HepG2 (cell line): Measurements from ENCODE around the gene JPH4. TPM values are rescaled to one million over a fixed set of nuclear protein-coding genes. Genes with fewer than 3 reads are reported as not detected.

Source experiments
- ARHGAP35 ChIP-seq: sonication (generic); formaldehyde crosslinking; IDR thresholded peaks from 2 replicates; pipeline ENCODE4 v1.9.0; 2022; ENCODE audit warnings: mild to moderate bottlenecking, inconsistent platforms, moderate library complexity, missing genetic modification reagents, borderline replicate concordance
- ASH2L ChIP-seq: fragments of 300-600, 200-600 bp; sonication (generic); IDR thresholded peaks from 2 replicates; pipeline ENCODE4 v1.7.0; 2017; ENCODE audit warnings: low read depth, mild to moderate bottlenecking, moderate library complexity, mixed read lengths, low read length; ENCODE audit not compliant: insufficient read length
- BHLHE40 ChIP-seq: IDR thresholded peaks from 2 replicates; pipeline ENCODE4 v1.6.1; 2011; ENCODE audit warnings: low read length, improper control_type of control experiment
- DBP ChIP-seq: sonication (generic); formaldehyde crosslinking; IDR thresholded peaks from 2 replicates; pipeline ENCODE4 v1.4.0; 2020; ENCODE audit warnings: missing genetic modification reagents; ENCODE audit errors: not compliant biosample characterization
- EED ChIP-seq: sonication (generic); formaldehyde crosslinking; IDR thresholded peaks from 2 replicates; pipeline ENCODE4 v1.5.0; 2020; ENCODE audit warnings: mild to moderate bottlenecking, missing genetic modification reagents
- FOXM1 ChIP-seq: sonication (generic); formaldehyde crosslinking; IDR thresholded peaks from 2 replicates; pipeline ENCODE4 v1.5.0; 2020; ENCODE audit warnings: missing genetic modification reagents
- GTF3A ChIP-seq: sonication (generic); formaldehyde crosslinking; conservative IDR thresholded peaks from 2 replicates; pipeline ENCODE4 v1.4.0; 2020; ENCODE audit warnings: mild to moderate bottlenecking, missing genetic modification reagents
- NFATC3 ChIP-seq: sonication (generic); formaldehyde crosslinking; IDR thresholded peaks from 2 replicates; pipeline ENCODE4 v1.5.1; 2020; ENCODE audit warnings: mild to moderate bottlenecking, missing genetic modification reagents
- PCBP2 ChIP-seq: fragments of 200-400 bp; formaldehyde crosslinking; optimal IDR thresholded peaks from 2 replicates; pipeline ENCODE3; 2018; ENCODE audit warnings: low read length, low read depth; ENCODE audit not compliant: poor library complexity, severe bottlenecking
- PREB ChIP-seq: sonication (generic); formaldehyde crosslinking; IDR thresholded peaks from 2 replicates; pipeline ENCODE4 v1.4.0; 2020; ENCODE audit warnings: missing genetic modification reagents
- TARDBP ChIP-seq: sonication (generic); formaldehyde crosslinking; IDR thresholded peaks from 2 replicates; pipeline ENCODE4 v1.8.0; 2022; ENCODE audit warnings: mild to moderate bottlenecking, missing genetic modification reagents
- TIGD3 ChIP-seq: sonication (generic); formaldehyde crosslinking; IDR thresholded peaks from 2 replicates; pipeline ENCODE4 v1.5.1; 2020; ENCODE audit warnings: mild to moderate bottlenecking, missing genetic modification reagents, borderline replicate concordance
- ZC3H4 ChIP-seq: sonication (generic); formaldehyde crosslinking; IDR thresholded peaks from 2 replicates; pipeline ENCODE4 v1.4.0; 2020; ENCODE audit warnings: missing genetic modification reagents, borderline replicate concordance
- ZMAT3 ChIP-seq: sonication (generic); formaldehyde crosslinking; conservative IDR thresholded peaks from 2 replicates; pipeline ENCODE4 v1.7.0; 2021; ENCODE audit warnings: missing genetic modification reagents
- ZNF276 ChIP-seq: sonication (generic); formaldehyde crosslinking; IDR thresholded peaks from 2 replicates; pipeline ENCODE4 v1.4.0; 2020; ENCODE audit warnings: mild to moderate bottlenecking, low read depth, missing genetic modification reagents
- ZNF354B ChIP-seq: sonication (generic); formaldehyde crosslinking; IDR thresholded peaks from 2 replicates; pipeline ENCODE4 v1.8.0; 2022; ENCODE audit warnings: mild to moderate bottlenecking, missing genetic modification reagents
- ZNF550 ChIP-seq: sonication (generic); formaldehyde crosslinking; IDR thresholded peaks from 2 replicates; pipeline ENCODE4 v1.4.0; 2020; ENCODE audit warnings: mild to moderate bottlenecking, missing genetic modification reagents, borderline replicate concordance
- ZNF574 ChIP-seq: sonication (generic); formaldehyde crosslinking; IDR thresholded peaks from 2 replicates; pipeline ENCODE4 v1.4.0; 2020; ENCODE audit warnings: missing genetic modification reagents
- ZNF746 ChIP-seq: sonication (generic); formaldehyde crosslinking; IDR thresholded peaks from 2 replicates; pipeline ENCODE4 v1.8.0; 2022; ENCODE audit warnings: mild to moderate bottlenecking, missing genetic modification reagents
- ZNF83 ChIP-seq: sonication (generic); formaldehyde crosslinking; IDR thresholded peaks from 2 replicates; pipeline ENCODE4 v1.4.0; 2020; ENCODE audit warnings: missing genetic modification reagents, mild to moderate bottlenecking, borderline replicate concordance
- polyA plus RNA-seq, 8 experiments: library from polyadenylated mRNA; depleted of rRNA in 3 of 8; stranded (reverse) in 7 of 8; unstranded in 1 of 8; fragments of >200 nt; fragmentation: Illumina TruSeq in 4 of 8; extraction: Trizol in 4 of 8; gene quantifications; 2 replicates each; pipeline versions ENCODE4 v1.2.1 to v1.2.3, GENCODE V29; 2011 to 2016; ENCODE audit warnings: low read depth in 4 of 8, missing spikeins in 1 of 8, mixed read lengths in 1 of 8; ENCODE audit not compliant: insufficient read depth in 1 of 8
- total RNA-seq, 5 experiments: library from RNA; depleted of rRNA; stranded (reverse); fragments of >200 nt; fragmentation: Illumina TruSeq; extraction: Trizol; gene quantifications; 2 replicates each; pipeline ENCODE4 v1.2.3, GENCODE V29; 2016; ENCODE audit warnings: low read depth in 1 of 5

The JPH4 gene
- total and polyA plus RNA-seq, 2 of the 13 experiments (the other 11 are each of a cell fraction or from before 2014, with no cell fraction given): 0.08 to 0.22 TPM

GRCh38 chr14:23559010-23559925, 19.3 kb downstream of the JPH4 start (continued):
- peak; percentile 34; the same call in 1 of the 2 replicates for TF ChIP-seq ZNF574 (CRISPR knock-in tag)
- no peak for TF ChIP-seq TARDBP (CRISPR knock-in tag)
- TF ChIP-seq ZNF746 (CRISPR knock-in tag): no peak
- no peak for TF ChIP-seq ZC3H4
- no peak for TF ChIP-seq FOXM1 (CRISPR knock-in tag)
- no peak for TF ChIP-seq ZNF83 (CRISPR knock-in tag)
- TF ChIP-seq ZMAT3 (CRISPR knock-in tag): no peak
- TF ChIP-seq PREB (CRISPR knock-in tag): no peak
- no peak for TF ChIP-seq DBP (CRISPR knock-in tag)
- no peak for TF ChIP-seq ZNF276
- 0 out of 2 replicates have a peak, but pooled peaks have one; percentile 36 for TF ChIP-seq ARHGAP35
- TF ChIP-seq TIGD3: 0 out of 2 replicates have a peak, but pooled peaks have one; percentile 14
- TF ChIP-seq GTF3A (CRISPR knock-in tag): no peak
- no peak for TF ChIP-seq BHLHE40
- TF ChIP-seq NFATC3 (CRISPR knock-in tag): no peak
- TF ChIP-seq ASH2L: no peak
- TF ChIP-seq EED (CRISPR knock-in tag): peak; percentile 73; the same call in 1 of the 2 replicates
- TF ChIP-seq ZNF354B: no peak
- peak; percentile 65 for TF ChIP-seq PCBP2
- no peak for TF ChIP-seq ZNF550 (CRISPR knock-in tag)
